Measurements from ENCODE around the gene CCNJL. TPM values are rescaled to one million over a fixed set of nuclear protein-coding genes. Genes with fewer than 3 reads are reported as not detected.
A peak's percentile ranks its signal among the peaks of the same experiment; 100 is the strongest.

Gene CCNJL
- total and polyA plus RNA-seq, 2 of the 8 experiments (the other 6 are each of a cell fraction or from before 2014, with no cell fraction given): 34.6 to 44.7 TPM

DNA sequence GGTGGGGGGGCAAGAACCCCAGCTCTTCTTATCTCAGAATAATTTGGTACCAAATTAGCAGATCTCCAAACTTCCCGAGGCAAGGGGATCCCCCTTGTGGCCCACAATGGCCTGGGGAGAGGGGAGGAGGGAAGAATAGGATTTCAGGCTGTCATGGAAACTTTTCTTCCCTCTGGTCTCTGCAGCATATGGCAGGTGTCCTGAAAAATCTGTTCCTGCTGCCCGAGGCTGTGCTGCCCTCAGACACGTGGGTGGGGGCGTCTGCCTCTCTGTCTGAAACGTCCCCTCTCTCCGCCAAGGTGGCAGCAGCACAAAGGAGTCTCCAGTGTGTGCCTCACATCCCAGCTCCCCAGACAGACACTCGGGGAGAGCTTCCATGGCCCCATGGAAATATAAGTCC is 34.0 kb downstream of the CCNJL start:
- peaks cover 4 to 29% (median 18%) of the 10 kb centered on the region in 4 experiments; a peak in 6 of 8 replicates for H3K36me3 ChIP-seq (ENCODE audit: control insufficient read depth in 2 of 4, insufficient read depth in 4 of 4, low read length in 3 of 4)
- no peak overlapping the region for H2AK5ac ChIP-seq (ENCODE audit: low read depth, low read length)
- no peak for DNase-seq (ENCODE audit: low read depth in 1 of 2, low spot score in 2 of 2)
- H3K14ac ChIP-seq (ENCODE audit: insufficient read length): no peak overlapping the region
- ChIA-PET POLR2A (ENCODE audit: partially characterized antibody) (interaction anchor here (0.6 kb wide), 1 partner anchor 169 kb away, joined by 3 read pairs; no protein-coding TSS in a partner anchor), CTCF (ENCODE audit: partially characterized antibody) (interaction anchor here (0.6 to 1.7 kb wide), 12 partner anchors 9 to 695 kb away, joined by 3 to 9 read pairs (median 4); no protein-coding TSS in a partner anchor)
- no peaks in the 10 kb centered on the region for H3K9me3 ChIP-seq (ENCODE audit: insufficient read depth in 2 of 2, low read depth in 1 of 2, low read length in 1 of 2)
- H3K9ac ChIP-seq (replicated peaks in 1 of 4; ENCODE audit: extremely low read depth in 1 of 4, low read depth in 3 of 4, low read length in 3 of 4): no peak overlapping the region
- no peak overlapping the region for H2BK20ac ChIP-seq (ENCODE audit: low read length)
- FAIRE-seq: no peak
- no peak overlapping the region for H2BK120ac ChIP-seq (replicated peaks; ENCODE audit: low read depth, low read length)
- 85% methylated on average over 7 of the region's 7 CpGs; no CpG with 5 or more reads in 1 of the 2 experiments for WGBS, 2 experiments (ENCODE audit: extremely low coverage in 1 of 2, insufficient coverage in 1 of 2, insufficient read length in 1 of 2, insufficient replicate concordance in 2 of 2, low coverage in 1 of 2, low lambda C conversion rate in 2 of 2, missing lambda C conversion rate in 1 of 2)
- H3K4ac ChIP-seq (replicated peaks; ENCODE audit: insufficient read length, low read depth, low read length): no peak overlapping the region
- no peak overlapping the region for H3K18ac ChIP-seq (ENCODE audit: extremely low read depth, low read length)
- H3K4me2 ChIP-seq (ENCODE audit: insufficient read depth in 1 of 2, low read depth in 2 of 2, low read length in 2 of 2): no peak overlapping the region
- no peaks in the 10 kb centered on the region for H3K23me2 ChIP-seq (ENCODE audit: low read depth, low read length)
- no peak overlapping the region for H3K27ac ChIP-seq (ENCODE audit: low read depth, low read length)
- no peak overlapping the region for H2BK5ac ChIP-seq (ENCODE audit: low read depth, low read length)
- H4K8ac ChIP-seq (ENCODE audit: extremely low read depth, insufficient read depth, low read length): no peak overlapping the region
- no peak overlapping the region for H3K4me3 ChIP-seq (ENCODE audit: extremely low read depth in 1 of 4, insufficient read depth in 2 of 4, low read depth in 3 of 4, low read length in 4 of 4)
- no peaks in the 10 kb centered on the region for H3K27me3 ChIP-seq (replicated peaks in 1 of 4; ENCODE audit: control insufficient read depth in 3 of 4, extremely low read depth in 1 of 4, insufficient read depth in 3 of 4, low read length in 3 of 4)
- H2BK12ac ChIP-seq (ENCODE audit: low read depth, low read length): no peak overlapping the region
- H4K5ac ChIP-seq (ENCODE audit: insufficient read length, low read depth, low read length): no peak overlapping the region
- H3K4me1 ChIP-seq (replicated peaks in 1 of 4; ENCODE audit: control insufficient read depth in 3 of 4, insufficient read depth in 4 of 4, low read length in 3 of 4): peaks cover 0 to 7% (median 4%) of the 10 kb centered on the region in 4 experiments; a peak in 4 of 7 replicates
- peaks cover 0 to 4% of the 10 kb centered on the region in 2 experiments for H4K20me1 ChIP-seq (replicated peaks in 1 of 2; ENCODE audit: control insufficient read depth in 1 of 2, insufficient read depth in 2 of 2, low read length in 2 of 2)
- H3K79me1 ChIP-seq (ENCODE audit: low read depth, low read length): no peaks in the 10 kb centered on the region; the same call in 1 of the 2 replicates
- peaks cover 0 to 29% of the 10 kb centered on the region in 2 experiments; a peak in 2 of 4 replicates for H3K79me2 ChIP-seq (ENCODE audit: control insufficient read depth in 1 of 2, insufficient read depth in 2 of 2, low read length in 2 of 2)
- H3K56ac ChIP-seq (replicated peaks; ENCODE audit: insufficient read length, low read depth, low read length): no peak overlapping the region
- no peak overlapping the region for H2AFZ ChIP-seq (ENCODE audit: low read length)
- H3K23ac ChIP-seq (ENCODE audit: insufficient read length): no peak overlapping the region
- H2BK15ac ChIP-seq (ENCODE audit: low read length): no peak overlapping the region
- no peak overlapping the region for H4K91ac ChIP-seq (replicated peaks; ENCODE audit: insufficient read length, low read length)
- TF ChIP-seq RNF2 (IDR thresholded peaks at IDR 0.05; ENCODE audit: borderline replicate concordance, low read depth, low read length, missing control alignments, poor library complexity, severe bottlenecking) (no peak), CBX5 (IDR thresholded peaks at IDR 0.05; ENCODE audit: low read depth, low read length) (no peak), SUZ12 (IDR thresholded peaks at IDR 0.05; ENCODE audit: low read length) (no peak), HDAC2 (IDR thresholded peaks at IDR 0.05; ENCODE audit: borderline replicate concordance in 1 of 2, low read depth in 2 of 2, low read length in 2 of 2) (no peak), EZH2 (IDR thresholded peaks at IDR 0.05; ENCODE audit: low read depth, low read length, severe bottlenecking) (no peak), HDAC6 (IDR thresholded peaks at IDR 0.05; ENCODE audit: low read depth, low read length) (no peak), RAD21 (IDR thresholded peaks at IDR 0.05 in 1 of 2, conservative IDR thresholded peaks at IDR 0.05 in 1 of 2; ENCODE audit: low read depth in 2 of 2, low read length in 2 of 2) (peak; percentile 17 to 21; a peak in 2 of 4 replicates)
- TF ChIP-seq, protein P1, sequence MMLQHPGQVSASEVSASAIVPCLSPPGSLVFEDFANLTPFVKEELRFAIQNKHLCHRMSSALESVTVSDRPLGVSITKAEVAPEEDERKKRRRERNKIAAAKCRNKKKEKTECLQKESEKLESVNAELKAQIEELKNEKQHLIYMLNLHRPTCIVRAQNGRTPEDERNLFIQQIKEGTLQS (IDR thresholded peaks at IDR 0.05; ENCODE audit: insufficient read depth, low read depth, low read length): no peak

All from H1 (cell line).